Liver (tissue), 3 donors: ENCODE measurements around the gene ATP7B.

Experiments used
- GABPA ChIP-seq, 2 donors: IDR thresholded peaks in 1 of 2; conservative IDR thresholded peaks in 1 of 2; 2 replicates each; pipeline ENCODE4 v1.6.1; 2016; ENCODE audit warnings: antibody characterized with exemption in 2 of 2, mild to moderate bottlenecking in 1 of 2, moderate library complexity in 1 of 2
- JUND ChIP-seq, 2 donors: IDR thresholded peaks; 2 replicates each; pipeline ENCODE4 v1.6.1; 2016; ENCODE audit warnings: antibody characterized with exemption in 2 of 2
- TF ChIP-seq, protein P1 (sequence below): fragments of 150-350 bp; IDR thresholded peaks from 2 replicates; pipeline ENCODE4 v1.5.1; 2017; ENCODE audit warnings: improper control_type of control experiment, low read depth, low read length; ENCODE audit not compliant: missing input control
- donor health status: healthy.
- donor health status: healthy.

DNA sequence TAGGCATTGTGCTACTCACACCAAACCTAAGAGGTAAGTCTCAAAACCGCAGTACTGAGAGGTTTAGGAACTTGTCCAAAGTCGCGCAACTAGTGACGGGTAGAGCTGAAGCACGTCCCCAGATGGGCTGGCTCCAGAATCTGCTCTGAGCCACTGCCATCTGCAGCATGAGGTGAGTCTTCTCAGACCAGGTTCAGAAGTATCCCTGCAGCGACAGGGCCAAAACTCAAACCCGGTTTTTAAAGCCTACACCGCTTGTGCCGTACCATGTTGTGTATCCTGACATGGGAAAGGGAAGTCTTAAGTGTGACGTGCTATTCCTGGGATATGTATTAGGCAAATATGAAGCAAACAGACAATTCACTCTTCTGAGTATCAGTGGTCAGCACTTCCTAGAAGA is 45.1 kb downstream of the ATP7B start:
- TF ChIP-seq, protein P1, sequence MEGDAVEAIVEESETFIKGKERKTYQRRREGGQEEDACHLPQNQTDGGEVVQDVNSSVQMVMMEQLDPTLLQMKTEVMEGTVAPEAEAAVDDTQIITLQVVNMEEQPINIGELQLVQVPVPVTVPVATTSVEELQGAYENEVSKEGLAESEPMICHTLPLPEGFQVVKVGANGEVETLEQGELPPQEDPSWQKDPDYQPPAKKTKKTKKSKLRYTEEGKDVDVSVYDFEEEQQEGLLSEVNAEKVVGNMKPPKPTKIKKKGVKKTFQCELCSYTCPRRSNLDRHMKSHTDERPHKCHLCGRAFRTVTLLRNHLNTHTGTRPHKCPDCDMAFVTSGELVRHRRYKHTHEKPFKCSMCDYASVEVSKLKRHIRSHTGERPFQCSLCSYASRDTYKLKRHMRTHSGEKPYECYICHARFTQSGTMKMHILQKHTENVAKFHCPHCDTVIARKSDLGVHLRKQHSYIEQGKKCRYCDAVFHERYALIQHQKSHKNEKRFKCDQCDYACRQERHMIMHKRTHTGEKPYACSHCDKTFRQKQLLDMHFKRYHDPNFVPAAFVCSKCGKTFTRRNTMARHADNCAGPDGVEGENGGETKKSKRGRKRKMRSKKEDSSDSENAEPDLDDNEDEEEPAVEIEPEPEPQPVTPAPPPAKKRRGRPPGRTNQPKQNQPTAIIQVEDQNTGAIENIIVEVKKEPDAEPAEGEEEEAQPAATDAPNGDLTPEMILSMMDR, result no peak
- TF ChIP-seq JUND (IDR thresholded peaks at IDR 0.05) (no peak), GABPA (IDR thresholded peaks at IDR 0.05 in 1 of 2, conservative IDR thresholded peaks at IDR 0.05 in 1 of 2) (no peak)
